ENCODE data around the gene IZUMO3. TPM values are rescaled to one million over a fixed set of nuclear protein-coding genes. Genes with fewer than 3 reads are reported as not detected.

IZUMO3 gene
- total RNA-seq, 2 donors from 2014 or later, result not detected

GRCh38 chr9:24509850-24510249 is 35.8 kb downstream of the IZUMO3 start:
- no peaks in the 10 kb centered on the region for H3K4me1 Mint-ChIP-seq (ENCODE audit: low read depth in 2 of 2)
- H3K36me3 Mint-ChIP-seq, result peaks cover 16% of the 10 kb centered on the region
- H3K27me3 Mint-ChIP-seq, result no peaks in the 10 kb centered on the region
- H3K4me3 Mint-ChIP-seq, result no peak overlapping the region
- no peak for DNase-seq (ENCODE audit: low spot score)
- H3K9me3 Mint-ChIP-seq, result peaks cover 29% of the 10 kb centered on the region
- H3K27ac Mint-ChIP-seq, result no peak overlapping the region
- ATAC-seq, result no peak

- H3K4me3 Mint-ChIP-seq, result no peak overlapping the region
- peaks cover 6% of the 10 kb centered on the region for H3K36me3 Mint-ChIP-seq
- H3K27ac Mint-ChIP-seq, result no peak overlapping the region
- H3K4me1 Mint-ChIP-seq (ENCODE audit: low read depth in 2 of 2), result no peaks in the 10 kb centered on the region
- peaks cover 19% of the 10 kb centered on the region for H3K9me3 Mint-ChIP-seq
- H3K27me3 Mint-ChIP-seq, result no peaks in the 10 kb centered on the region
- no peak for DNase-seq (ENCODE audit: low spot score)
- ATAC-seq, result no peak
Measured at GRCh38 chr9:24504521-24504920, 41.2 kb downstream of the IZUMO3 start.

- peaks cover 18% of the 10 kb centered on the region for H3K9me3 Mint-ChIP-seq
- ATAC-seq, result no peak
- DNase-seq (ENCODE audit: low spot score), result no peak
- H3K4me1 Mint-ChIP-seq (ENCODE audit: low read depth in 2 of 2), result no peaks in the 10 kb centered on the region
- no peak overlapping the region for H3K27ac Mint-ChIP-seq
- no peak overlapping the region for H3K4me3 Mint-ChIP-seq
- no peaks in the 10 kb centered on the region for H3K27me3 Mint-ChIP-seq
- no peaks in the 10 kb centered on the region for H3K36me3 Mint-ChIP-seq
Measured at GRCh38 chr9:24502206-24502937, 43.3 kb downstream of the IZUMO3 start.

GRCh38 chr9:24500761-24501160 is 44.9 kb downstream of the IZUMO3 start:
- no peak for DNase-seq (ENCODE audit: low spot score)
- H3K27ac Mint-ChIP-seq, result no peak overlapping the region
- no peak for ATAC-seq

GRCh38 chr9:24498632-24499031 is 47.1 kb downstream of the IZUMO3 start:
- H3K36me3 Mint-ChIP-seq, result peaks cover 6% of the 10 kb centered on the region
- no peak overlapping the region for H3K27ac Mint-ChIP-seq

More at GRCh38 chr9:24500761-24501160, 44.9 kb downstream of the IZUMO3 start:
- Mint-ChIP-seq H3K4me3 (no peak overlapping the region), H3K36me3 (no peaks in the 10 kb centered on the region), H3K27me3 (no peaks in the 10 kb centered on the region), H3K4me1 (ENCODE audit: low read depth in 2 of 2) (no peaks in the 10 kb centered on the region), H3K9me3 (peaks cover 14% of the 10 kb centered on the region)

GRCh38 chr9:24497671-24498070 is 48.0 kb downstream of the IZUMO3 start:
- DNase-seq (ENCODE audit: low spot score) (no peak), ATAC-seq (no peak)
- H3K9me3 Mint-ChIP-seq, result peaks cover 25% of the 10 kb centered on the region
- no peaks in the 10 kb centered on the region for H3K27me3 Mint-ChIP-seq
- H3K27ac Mint-ChIP-seq, result no peak overlapping the region
- no peak overlapping the region for H3K4me3 Mint-ChIP-seq
- peaks cover 6% of the 10 kb centered on the region for H3K36me3 Mint-ChIP-seq
- H3K4me1 Mint-ChIP-seq (ENCODE audit: low read depth in 2 of 2), result no peaks in the 10 kb centered on the region

More at GRCh38 chr9:24498632-24499031, 47.1 kb downstream of the IZUMO3 start:
- no peak for ATAC-seq
- no peak overlapping the region for H3K4me3 Mint-ChIP-seq
- H3K4me1 Mint-ChIP-seq (ENCODE audit: low read depth in 2 of 2), result no peaks in the 10 kb centered on the region
- no peaks in the 10 kb centered on the region for H3K27me3 Mint-ChIP-seq
- peaks cover 21% of the 10 kb centered on the region for H3K9me3 Mint-ChIP-seq
- DNase-seq (ENCODE audit: low spot score), result no peak
